HEK293 (cell line): Measurements from ENCODE around the gene ISOC1.

Source experiments
- CTCF ChIA-PET: fragments of 350-600 bp; formaldehyde crosslinking; extraction: SDS; loops from one replicate; lab custom pipeline; 2021; ENCODE audit warnings: antibody characterized with exemption; lab: Yijun Ruan, JAX
- POLR2A ChIA-PET: fragments of 300-600 bp; formaldehyde crosslinking; extraction: SDS; loops from one replicate; lab custom pipeline; 2020; ENCODE audit warnings: antibody characterized with exemption, inconsistent platforms; lab: Yijun Ruan, JAX
- H3K27ac ChIP-seq: fragments of 200-500 bp; sonication (Bioruptor generic); 2 replicates; pipeline ENCODE4 v1.5.1; 2014; ENCODE audit warnings: low read depth, low read length, control low read depth, inconsistent platforms; ENCODE audit errors: extremely low read depth
- H3K36me3 ChIP-seq, 2 experiments: fragments of 200-500 bp in 1 of 2; sonication (Bioruptor generic) in 1 of 2; 1 replicate in 1 of 2; 2 replicates in 1 of 2; pipeline ENCODE4 v1.5.1; 2014 to 2017; ENCODE audit warnings: inconsistent platforms in 2 of 2, low read length in 2 of 2; ENCODE audit not compliant: control insufficient read depth in 2 of 2, insufficient read depth in 1 of 2
- H3K4me1 ChIP-seq: fragments of 200-500 bp; sonication (Bioruptor generic); 2 replicates; pipeline ENCODE4 v1.5.1; 2014; ENCODE audit warnings: mild to moderate bottlenecking, low read length, inconsistent platforms; ENCODE audit not compliant: control insufficient read depth, insufficient read depth
- H3K4me3 ChIP-seq: 2 replicates; pipeline ENCODE4 v1.5.1; 2011; ENCODE audit warnings: low read depth, mild to moderate bottlenecking, control low read depth, low read length, moderate library complexity
- H3K9me3 ChIP-seq: fragments of 200-500 bp; sonication (Bioruptor generic); 2 replicates; pipeline ENCODE4 v1.5.1; 2014; ENCODE audit warnings: low read depth, low read length, inconsistent platforms; ENCODE audit not compliant: control insufficient read depth, insufficient read depth
- AEBP2 ChIP-seq: fragments of 450-650 bp; formaldehyde crosslinking; IDR thresholded peaks from 2 replicates; pipeline ENCODE4 v1.5.1; 2016; ENCODE audit warnings: missing biosample characterization, missing genetic modification characterization, borderline replicate concordance
- BCL11B ChIP-seq: fragments of 450-650 bp; formaldehyde crosslinking; IDR thresholded peaks from 2 replicates; pipeline ENCODE4 v1.5.1; 2016; ENCODE audit warnings: low read depth, missing biosample characterization, missing genetic modification characterization
- HOXC10 ChIP-seq: sonication (generic); formaldehyde crosslinking; IDR thresholded peaks from 2 replicates; pipeline ENCODE4 v1.8.1; 2023; ENCODE audit warnings: mild to moderate bottlenecking, missing genetic modification reagents
- KLF9 ChIP-seq: fragments of 450-650 bp; formaldehyde crosslinking; IDR thresholded peaks from 2 replicates; pipeline ENCODE4 v1.5.1; 2016; ENCODE audit warnings: missing biosample characterization, missing genetic modification characterization, low read depth
- PRDM10 ChIP-seq: fragments of 450-650 bp; formaldehyde crosslinking; IDR thresholded peaks from 2 replicates; pipeline ENCODE4 v1.5.1; 2016; ENCODE audit warnings: missing biosample characterization, missing genetic modification characterization
- WT1 ChIP-seq: fragments of 450-650 bp; formaldehyde crosslinking; IDR thresholded peaks from 2 replicates; pipeline ENCODE4 v1.5.1; 2016; ENCODE audit warnings: missing biosample characterization, missing genetic modification characterization
- ZBTB48 ChIP-seq: fragments of 450-650 bp; formaldehyde crosslinking; IDR thresholded peaks from 2 replicates; pipeline ENCODE4 v1.5.1; 2016; ENCODE audit warnings: missing biosample characterization, missing genetic modification characterization
- ZBTB7A ChIP-seq: fragments of 450-650 bp; formaldehyde crosslinking; IDR thresholded peaks from 2 replicates; pipeline ENCODE4 v1.5.1; 2016; ENCODE audit warnings: low read depth, missing biosample characterization, missing genetic modification characterization
- ZFP37 ChIP-seq: fragments of 450-650 bp; formaldehyde crosslinking; IDR thresholded peaks from 2 replicates; pipeline ENCODE4 v1.5.1; 2016; ENCODE audit warnings: missing biosample characterization, missing genetic modification characterization
- ZNF24 ChIP-seq: fragments of 450-650 bp; formaldehyde crosslinking; IDR thresholded peaks from 2 replicates; pipeline ENCODE4 v1.5.1; 2016; ENCODE audit warnings: missing biosample characterization, missing genetic modification characterization
- ZNF280C ChIP-seq: fragments of 450-650 bp; formaldehyde crosslinking; IDR thresholded peaks from 2 replicates; pipeline ENCODE4 v1.5.1; 2016; ENCODE audit warnings: missing biosample characterization, missing genetic modification characterization
- ZNF366 ChIP-seq: fragments of 450-650 bp; formaldehyde crosslinking; conservative IDR thresholded peaks from 2 replicates; pipeline ENCODE4 v1.5.1; 2016; ENCODE audit warnings: missing biosample characterization, missing genetic modification characterization
- ZNF510 ChIP-seq: fragments of 450-650 bp; formaldehyde crosslinking; IDR thresholded peaks from 2 replicates; pipeline ENCODE4 v1.5.1; 2018; ENCODE audit warnings: mild to moderate bottlenecking, missing genetic modification characterization, missing biosample characterization; ENCODE audit not compliant: insufficient replicate concordance
- ZNF555 ChIP-seq: fragments of 450-650 bp; formaldehyde crosslinking; conservative IDR thresholded peaks from 2 replicates; pipeline ENCODE4 v1.5.1; 2017; ENCODE audit warnings: missing biosample characterization, mild to moderate bottlenecking, missing genetic modification characterization, inconsistent platforms
- ZNF596 ChIP-seq: fragments of 450-650 bp; IDR thresholded peaks from 2 replicates; pipeline ENCODE4 v1.5.0; 2018; ENCODE audit warnings: missing biosample characterization, mild to moderate bottlenecking, missing genetic modification characterization, moderate library complexity
- ZNF658 ChIP-seq: fragments of 450-650 bp; formaldehyde crosslinking; IDR thresholded peaks from 2 replicates; pipeline ENCODE4; 2016; ENCODE audit warnings: missing biosample characterization, missing genetic modification characterization
- ZSCAN16 ChIP-seq: fragments of 450-650 bp; formaldehyde crosslinking; IDR thresholded peaks from 2 replicates; pipeline ENCODE4 v1.5.1; 2016; ENCODE audit warnings: missing biosample characterization, missing genetic modification characterization

Gene ISOC1

GRCh38 chr5:129057329-129057728 lies 37.2 kb upstream of the ISOC1 start (continued):
- no peak for TF ChIP-seq ZNF280C (tag by site-specific recombination)

- H3K36me3 ChIP-seq, result no peaks in the 10 kb centered on the region
- CTCF ChIA-PET, result no interaction called here
- no peak overlapping the region for H3K4me3 ChIP-seq
- H3K27ac ChIP-seq, result no peak overlapping the region
- POLR2A ChIA-PET, result no interaction called here
- no peaks in the 10 kb centered on the region; the same call in 1 of the 2 replicates for H3K4me1 ChIP-seq
- TF ChIP-seq KLF9 (tag by site-specific recombination) (no peak), BCL11B (tag by site-specific recombination) (no peak), ZBTB7A (tag by site-specific recombination) (no peak), ZNF555 (tag by site-specific recombination) (no peak)
- no peaks in the 10 kb centered on the region for H3K9me3 ChIP-seq
These were observed 32.7 kb upstream of the ISOC1 start for GRCh38 chr5:129061849-129062248.

GRCh38 chr5:129063483-129064113 lies 31.0 kb upstream of the ISOC1 start:
- no peak for TF ChIP-seq HOXC10 (CRISPR knock-in tag)
- TF ChIP-seq ZNF596 (tag by site-specific recombination), result no peak
- no peak for TF ChIP-seq ZNF24 (tag by site-specific recombination)
- 0 out of 2 replicates have a peak, but pooled peaks have one; percentile 27 for TF ChIP-seq PRDM10 (tag by site-specific recombination)
- TF ChIP-seq ZFP37, result no peak
- no peak for TF ChIP-seq ZNF366 (tag by site-specific recombination)
- peak; percentile 96 for TF ChIP-seq ZNF510
- TF ChIP-seq ZBTB48 (tag by site-specific recombination), result 0 out of 2 replicates have a peak, but pooled peaks have one; percentile 41
- CTCF ChIA-PET, result no interaction called here
- no peaks in the 10 kb centered on the region for H3K36me3 ChIP-seq
- no peaks in the 10 kb centered on the region; the same call in 1 of the 2 replicates for H3K4me1 ChIP-seq
- no peaks in the 10 kb centered on the region for H3K9me3 ChIP-seq
- H3K4me3 ChIP-seq, result no peak overlapping the region
- no peak overlapping the region for H3K27ac ChIP-seq
- POLR2A ChIA-PET, result no interaction called here

- CTCF ChIA-PET, result interaction anchor here (0.6 kb wide), 1 partner anchor 1308 kb away, joined by 3 read pairs; no protein-coding TSS in a partner anchor
- POLR2A ChIA-PET, result no interaction called here
- no peaks in the 10 kb centered on the region for H3K9me3 ChIP-seq
- TF ChIP-seq BCL11B (tag by site-specific recombination), result no peak
- TF ChIP-seq ZNF658 (tag by site-specific recombination), result no peak
- no peak for TF ChIP-seq AEBP2 (tag by site-specific recombination)
- TF ChIP-seq WT1 (tag by site-specific recombination), result no peak
- TF ChIP-seq ZSCAN16, result no peak
- TF ChIP-seq, all 188 proteins: peak for 0
- H3K36me3 ChIP-seq, result no peaks in the 10 kb centered on the region
- H3K4me1 ChIP-seq, result no peaks in the 10 kb centered on the region; the same call in 1 of the 2 replicates
- H3K4me3 ChIP-seq, result no peak overlapping the region
- no peak overlapping the region for H3K27ac ChIP-seq
These were observed 28.8 kb upstream of the ISOC1 start for GRCh38 chr5:129065721-129066120.
